Heart left ventricle (tissue), 13 donors: ENCODE results near the gene CCDC188.

Experiments
- CTCF ChIP-seq, 12 donors: fragments of 200-600 bp; sonication (generic) in 4 of 12; IDR thresholded peaks; one replicate each; pipeline versions ENCODE4 v1.5.0 to v1.8.0; 2018 to 2022; ENCODE audit warnings: antibody characterized with exemption in 12 of 12, mild to moderate bottlenecking in 5 of 12
- POLR2A ChIP-seq, 2 donors: fragments of 450-650 bp; IDR thresholded peaks; one replicate each; pipeline ENCODE4 v1.6.1; 2017; ENCODE audit warnings: antibody characterized with exemption in 2 of 2, mild to moderate bottlenecking in 2 of 2, moderate library complexity in 2 of 2
- donor health status: ischemic (EF 13 %, LVEDD 7.1; RV severe dilation, severe dysfunction).
- donor health status: DM: no; HTN: yes; CAD: no.
- donor health status: DM: no; HTN: no; CAD: no.
- donor health status: ischemic (EF 25% LVEDD 6.9; RV normal size, moderate dysfunction).
- donor health status: ischemic (EF 25% LVEDD 5.7; RV mildly dilated, moderate dysfunction).
- donor health status: ischemic (EF 35%, LVEDD 5.7; RV mildly dilated, moderate dysfunction).
- donor health status: nonischemic (EF 11% LVEDD 7.7; RV severe dilation, severe dysfunction).
- donor health status: DM: yes; HTN: yes; CAD: no.
- donor health status: PGD.
- donor health status: ischemic (EF 29% LVEDD 5.4; RV normal size, mild dysfunction).
- donor health status: nonischemic (EF 23%, LVEDD 6.1; RV moderate dilation, normal function).

GRCh38 chr22:20118300-20119020, 32.4 kb downstream of the CCDC188 start:
- TF ChIP-seq CTCF (IDR thresholded peaks at IDR 0.05) (no peak), POLR2A (IDR thresholded peaks at IDR 0.05) (no peak)
